Adipose tissue (tissue), 3 donors: ENCODE measurements around the gene GABARAPL1. TPM values are rescaled to one million over a fixed set of nuclear protein-coding genes. Genes with fewer than 3 reads are reported as not detected.
"Not testable (repeated sequence)": the region's sequence is repeated elsewhere in the genome, so short reads cannot be mapped to it uniquely, and the experiment has no call there.

Experiments used
- H3K27ac ChIP-seq: one replicate; pipeline ENCODE4 v1.5.1; 2013; ENCODE audit warnings: low read depth, low read length
- WGBS, 3 donors: extraction: QIAGEN DNeasy Blood & Tissue Kit; methylation state at CpG; one replicate each; pipeline ENCODE4 v1.1.7; 2013; 5-methylcytosine and 5-hydroxymethylcytosine counted together
- polyA plus RNA-seq, 3 donors: library from polyadenylated mRNA; stranded (reverse); fragments of 200-250 nt; gene quantifications; one replicate each; pipeline ENCODE4 v1.2.3, GENCODE V29; 2013
- donor health status: healthy with polysubstance abuse.
- donor health status: Bipolar disorder and iron deficiency.
- donor health status: healthy.

Gene GABARAPL1
- polyA plus RNA-seq: 100 to 1,000 TPM; 124 to 212 (median 125) TPM

GRCh38 chr12:10212739-10213131, at the start of gene GABARAPL1:
TSS of gene GABARAPL1 (plus strand) at chr12:10212877. CDS start at chr12:10213130, 253 bp downstream.
- WGBS, 3 donors: 1% methylated on average over 35 of the region's 35 CpGs
- H3K27ac ChIP-seq: peak within 1 kb of the TSS; percentile 95

- no peak overlapping the region for H3K27ac ChIP-seq
- WGBS, 3 donors: 62 to 68% (median 63%) methylated on average over 3 of the region's 3 CpGs
These were observed 49.6 kb upstream of the GABARAPL1 start for GRCh38 chr12:10163084-10163483.

- no peak overlapping the region for H3K27ac ChIP-seq
- 0 to 100% (median 0%) methylated on average over 1 of the region's 1 CpG for WGBS, 3 donors
These were observed 47.3 kb upstream of the GABARAPL1 start for GRCh38 chr12:10165421-10165820.

GRCh38 chr12:10167599-10167998, 45.1 kb upstream of the GABARAPL1 start:
- WGBS, 3 donors: 36 to 61% (median 38%) methylated on average over 5 of the region's 5 CpGs

GRCh38 chr12:10169104-10169503, 43.6 kb upstream of the GABARAPL1 start:
- 67 to 80% (median 69%) methylated on average over 3 of the region's 3 CpGs for WGBS, 3 donors
- H3K27ac ChIP-seq: no peak overlapping the region

More at GRCh38 chr12:10167599-10167998, 45.1 kb upstream of the GABARAPL1 start:
- no peak overlapping the region for H3K27ac ChIP-seq

GRCh38 chr12:10170216-10170615, 42.5 kb upstream of the GABARAPL1 start:
- H3K27ac ChIP-seq: no peak overlapping the region

GRCh38 chr12:10171973-10172728, 40.5 kb upstream of the GABARAPL1 start, which contains the start of gene OLR1:
TSS of gene OLR1 (minus strand) at chr12:10172132. CDS start at chr12:10172077, 55 bp downstream.
- no peak within 1 kb of the TSS for H3K27ac ChIP-seq
- WGBS, 3 donors: 61 to 74% (median 72%) methylated on average over 7 of the region's 7 CpGs

More at GRCh38 chr12:10170216-10170615, 42.5 kb upstream of the GABARAPL1 start:
- 81 to 87% (median 87%) methylated on average over 5 of the region's 5 CpGs for WGBS, 3 donors

GRCh38 chr12:10174986-10175614, 37.6 kb upstream of the GABARAPL1 start:
- no peak overlapping the region for H3K27ac ChIP-seq
- 71 to 83% (median 72%) methylated on average over 2 of the region's 2 CpGs for WGBS, 3 donors

- 75 to 88% (median 83%) methylated on average over 5 of the region's 5 CpGs for WGBS, 3 donors
- no peak overlapping the region for H3K27ac ChIP-seq
These were observed 36.6 kb upstream of the GABARAPL1 start for GRCh38 chr12:10175846-10176636.

GRCh38 chr12:10178821-10179220, 33.9 kb upstream of the GABARAPL1 start, which contains the start of gene TMEM52B:
TSS of gene TMEM52B (plus strand) at chr12:10179032. CDS start at chr12:10179575, 543 bp downstream.
- WGBS, 3 donors: 65 to 84% (median 78%) methylated on average over 4 of the region's 4 CpGs
- H3K27ac ChIP-seq: no peak within 1 kb of the TSS

- WGBS, 3 donors: 62 to 73% (median 67%) methylated on average over 5 of the region's 5 CpGs
These were observed 32.9 kb upstream of the GABARAPL1 start for GRCh38 chr12:10179776-10180181.

GRCh38 chr12:10182354-10183049, 30.2 kb upstream of the GABARAPL1 start:
- H3K27ac ChIP-seq: no peak overlapping the region
- 44 to 58% (median 54%) methylated on average over 5 of the region's 5 CpGs for WGBS, 3 donors

More at GRCh38 chr12:10179776-10180181, 32.9 kb upstream of the GABARAPL1 start:
- no peak overlapping the region for H3K27ac ChIP-seq

- 29 to 62% (median 38%) methylated on average over 7 of the region's 7 CpGs for WGBS, 3 donors
- no peak overlapping the region for H3K27ac ChIP-seq
These were observed 28.3 kb upstream of the GABARAPL1 start for GRCh38 chr12:10184261-10184843.

GRCh38 chr12:10186299-10186698, 26.4 kb upstream of the GABARAPL1 start:
- WGBS, 3 donors: 29 to 63% (median 31%) methylated on average over 11 of the region's 11 CpGs
- H3K27ac ChIP-seq: no peak overlapping the region

GRCh38 chr12:10186958-10187357, 25.7 kb upstream of the GABARAPL1 start:
- H3K27ac ChIP-seq: not testable (repeated sequence)
- WGBS, 3 donors: 65 to 70% (median 67%) methylated on average over 6 of the region's 6 CpGs

GRCh38 chr12:10189653-10190052, 23.0 kb upstream of the GABARAPL1 start:
- H3K27ac ChIP-seq: no peak overlapping the region
- 34 to 61% (median 48%) methylated on average over 5 of the region's 5 CpGs for WGBS, 3 donors

GRCh38 chr12:10190558-10191388, 21.9 kb upstream of the GABARAPL1 start:
- 36 to 50% (median 47%) methylated on average over 13 of the region's 13 CpGs for WGBS, 3 donors
- H3K27ac ChIP-seq: no peak overlapping the region
